Measurements from ENCODE around the gene LHFPL3.

LHFPL3 gene

DNA sequence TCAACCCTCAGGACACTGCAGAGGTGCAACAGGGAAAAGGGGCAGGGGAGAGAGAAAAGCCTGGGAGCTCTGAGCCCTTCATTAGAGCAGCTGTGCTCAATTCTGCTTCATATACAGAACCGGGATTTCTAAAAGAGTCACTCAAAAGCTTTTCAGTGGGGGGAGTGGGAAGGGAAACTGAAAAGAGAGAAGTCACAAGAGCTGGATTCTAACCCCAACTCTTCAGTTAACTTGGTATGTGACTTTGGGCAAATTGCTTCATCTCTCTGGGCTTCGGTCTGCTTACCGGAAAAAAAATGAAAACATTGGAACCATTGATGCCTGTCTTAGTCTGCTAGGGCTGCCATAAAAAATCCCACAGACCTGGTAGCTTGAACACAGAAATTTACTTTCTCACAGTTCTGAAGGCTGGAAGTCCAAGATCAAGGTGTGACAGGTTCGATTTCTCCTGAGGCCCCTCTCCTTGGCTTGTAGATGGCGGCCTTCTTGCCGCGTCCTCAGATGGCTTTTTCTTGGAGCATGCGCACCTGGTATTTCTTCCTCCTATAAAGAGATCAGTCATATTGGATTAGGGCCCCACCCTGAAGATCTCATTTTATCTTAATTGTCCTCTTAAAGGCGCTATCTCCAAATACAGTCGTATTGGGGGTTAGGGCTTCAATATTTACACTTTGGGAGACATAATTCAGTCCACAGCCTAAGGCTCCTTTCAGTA, 567.3 kb downstream of the LHFPL3 start:
- H3K9ac ChIP-seq (ENCODE audit: low read depth, low read length), result no peak overlapping the region
- no peak overlapping the region for H3K4me3 ChIP-seq (ENCODE audit: low read depth in 1 of 2, low read length in 2 of 2)
- ATAC-seq (ENCODE audit: insufficient read depth, low read depth) (no peak), DNase-seq (no peak)
- no peaks in the 10 kb centered on the region for H3K9me3 ChIP-seq (ENCODE audit: insufficient read depth, low read length, severe bottlenecking)
- no peaks in the 10 kb centered on the region for H3K36me3 ChIP-seq (ENCODE audit: insufficient read depth, low read length)
- peaks cover 3% of the 10 kb centered on the region for H3K27me3 ChIP-seq (ENCODE audit: insufficient read depth, low read length, poor library complexity)
- no peak overlapping the region for H3K27ac ChIP-seq (ENCODE audit: low read length)
- H4K20me1 ChIP-seq (ENCODE audit: insufficient read depth, low read length), result no peaks in the 10 kb centered on the region
- H3K4me2 ChIP-seq (ENCODE audit: insufficient read depth, low read length), result no peak overlapping the region
- H2AFZ ChIP-seq (ENCODE audit: low read depth, low read length), result no peak overlapping the region
- TF ChIP-seq, protein P1, sequence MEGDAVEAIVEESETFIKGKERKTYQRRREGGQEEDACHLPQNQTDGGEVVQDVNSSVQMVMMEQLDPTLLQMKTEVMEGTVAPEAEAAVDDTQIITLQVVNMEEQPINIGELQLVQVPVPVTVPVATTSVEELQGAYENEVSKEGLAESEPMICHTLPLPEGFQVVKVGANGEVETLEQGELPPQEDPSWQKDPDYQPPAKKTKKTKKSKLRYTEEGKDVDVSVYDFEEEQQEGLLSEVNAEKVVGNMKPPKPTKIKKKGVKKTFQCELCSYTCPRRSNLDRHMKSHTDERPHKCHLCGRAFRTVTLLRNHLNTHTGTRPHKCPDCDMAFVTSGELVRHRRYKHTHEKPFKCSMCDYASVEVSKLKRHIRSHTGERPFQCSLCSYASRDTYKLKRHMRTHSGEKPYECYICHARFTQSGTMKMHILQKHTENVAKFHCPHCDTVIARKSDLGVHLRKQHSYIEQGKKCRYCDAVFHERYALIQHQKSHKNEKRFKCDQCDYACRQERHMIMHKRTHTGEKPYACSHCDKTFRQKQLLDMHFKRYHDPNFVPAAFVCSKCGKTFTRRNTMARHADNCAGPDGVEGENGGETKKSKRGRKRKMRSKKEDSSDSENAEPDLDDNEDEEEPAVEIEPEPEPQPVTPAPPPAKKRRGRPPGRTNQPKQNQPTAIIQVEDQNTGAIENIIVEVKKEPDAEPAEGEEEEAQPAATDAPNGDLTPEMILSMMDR (IDR thresholded peaks at IDR 0.05; ENCODE audit: borderline replicate concordance, extremely low read depth, low read length, poor library complexity, severe bottlenecking), result no peak
- no peak for TF ChIP-seq EZH2 (IDR thresholded peaks at IDR 0.05; ENCODE audit: borderline replicate concordance, low read depth, low read length, severe bottlenecking)
- no peaks in the 10 kb centered on the region for H3K4me1 ChIP-seq (ENCODE audit: insufficient read depth, low read length)
- no peaks in the 10 kb centered on the region for H3K79me2 ChIP-seq (ENCODE audit: insufficient read depth, low read length)

DNA sequence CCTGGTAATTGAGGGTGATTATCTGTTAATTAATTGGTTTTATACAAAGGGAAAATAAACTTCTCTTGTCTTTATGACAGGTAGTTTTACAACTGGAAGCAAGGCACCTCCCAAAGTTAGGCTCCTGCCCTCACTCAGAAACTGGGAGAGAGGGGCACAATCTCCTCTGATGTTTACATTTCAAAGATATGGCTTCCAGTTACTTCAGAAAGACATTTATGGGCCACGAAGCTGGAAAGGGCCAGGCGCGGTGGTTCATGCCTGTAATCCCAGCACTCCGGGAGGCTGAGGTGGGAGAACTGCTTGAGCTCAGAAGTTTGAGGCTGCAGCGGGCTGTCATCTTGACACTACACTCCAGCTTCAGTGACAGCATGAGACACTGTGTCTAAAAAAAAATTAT, 570.0 kb downstream of the LHFPL3 start:
- Histone ChIP-seq H3K36me3 (ENCODE audit: insufficient read depth, low read length) (no peaks in the 10 kb centered on the region), H2AFZ (ENCODE audit: low read depth, low read length) (no peak overlapping the region), H3K27ac (ENCODE audit: low read length) (no peak overlapping the region), H3K4me3 (ENCODE audit: low read depth in 1 of 2, low read length in 2 of 2) (no peak overlapping the region), H3K27me3 (ENCODE audit: insufficient read depth, low read length, poor library complexity) (peaks cover 3% of the 10 kb centered on the region), H3K9ac (ENCODE audit: low read depth, low read length) (no peak overlapping the region), H4K20me1 (ENCODE audit: insufficient read depth, low read length) (no peaks in the 10 kb centered on the region), H3K9me3 (ENCODE audit: insufficient read depth, low read length, severe bottlenecking) (no peaks in the 10 kb centered on the region), H3K4me2 (ENCODE audit: insufficient read depth, low read length) (no peak overlapping the region), H3K4me1 (ENCODE audit: insufficient read depth, low read length) (no peaks in the 10 kb centered on the region), H3K79me2 (ENCODE audit: insufficient read depth, low read length) (no peaks in the 10 kb centered on the region)
- DNase-seq, result no peak
- ATAC-seq (ENCODE audit: insufficient read depth, low read depth), result no peak
- TF ChIP-seq EZH2 (IDR thresholded peaks at IDR 0.05; ENCODE audit: borderline replicate concordance, low read depth, low read length, severe bottlenecking), result no peak
- TF ChIP-seq, protein P1 (IDR thresholded peaks at IDR 0.05; ENCODE audit: borderline replicate concordance, extremely low read depth, low read length, poor library complexity, severe bottlenecking), result no peak

DNA sequence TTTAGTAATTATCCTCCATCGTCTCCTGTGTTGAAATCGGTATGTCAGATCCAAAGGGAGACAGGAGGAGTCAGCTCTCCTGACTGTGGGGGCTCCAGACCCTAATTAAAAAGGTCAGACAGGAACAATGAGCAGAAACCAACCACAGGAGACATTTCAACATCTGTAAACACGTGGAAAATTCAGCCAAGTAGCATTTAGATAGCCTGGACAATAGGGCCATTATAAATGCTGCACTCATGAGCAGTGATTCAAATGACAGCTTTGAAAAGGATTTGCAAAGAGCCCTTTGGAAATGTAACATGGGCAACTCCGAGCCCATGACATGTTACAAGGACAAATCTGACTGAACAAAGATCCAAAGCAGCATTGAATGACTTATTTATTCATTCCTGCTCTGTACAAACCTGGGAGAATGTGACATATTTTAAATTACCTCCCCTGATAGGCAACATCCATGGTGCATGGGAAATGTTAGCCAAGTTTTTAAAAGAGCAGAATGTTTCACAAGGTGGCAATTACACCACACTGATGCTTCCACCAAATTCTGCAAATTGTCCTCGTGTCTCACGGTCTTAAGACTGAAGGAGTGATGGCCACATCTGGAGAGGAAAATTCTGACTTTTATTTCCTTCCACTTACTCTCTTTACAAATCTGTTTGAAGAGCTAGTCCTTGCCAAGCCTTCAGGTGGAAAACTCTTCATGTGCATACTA, 572.3 kb downstream of the LHFPL3 start:
- H3K27me3 ChIP-seq (ENCODE audit: insufficient read depth, low read length, poor library complexity), result peaks cover 4% of the 10 kb centered on the region
- no peaks in the 10 kb centered on the region for H3K79me2 ChIP-seq (ENCODE audit: insufficient read depth, low read length)
- H2AFZ ChIP-seq (ENCODE audit: low read depth, low read length), result no peak overlapping the region
- DNase-seq (no peak), ATAC-seq (ENCODE audit: insufficient read depth, low read depth) (no peak)
- H3K9me3 ChIP-seq (ENCODE audit: insufficient read depth, low read length, severe bottlenecking), result no peaks in the 10 kb centered on the region
- no peaks in the 10 kb centered on the region for H3K4me1 ChIP-seq (ENCODE audit: insufficient read depth, low read length)
- H3K36me3 ChIP-seq (ENCODE audit: insufficient read depth, low read length), result no peaks in the 10 kb centered on the region
- no peak overlapping the region for H3K27ac ChIP-seq (ENCODE audit: low read length)
- H3K4me2 ChIP-seq (ENCODE audit: insufficient read depth, low read length), result no peak overlapping the region
- H3K9ac ChIP-seq (ENCODE audit: low read depth, low read length), result no peak overlapping the region
- no peaks in the 10 kb centered on the region for H4K20me1 ChIP-seq (ENCODE audit: insufficient read depth, low read length)
- TF ChIP-seq, protein P1 (IDR thresholded peaks at IDR 0.05; ENCODE audit: borderline replicate concordance, extremely low read depth, low read length, poor library complexity, severe bottlenecking), result no peak
- TF ChIP-seq EZH2 (IDR thresholded peaks at IDR 0.05; ENCODE audit: borderline replicate concordance, low read depth, low read length, severe bottlenecking), result no peak
- no peak overlapping the region for H3K4me3 ChIP-seq (ENCODE audit: low read depth in 1 of 2, low read length in 2 of 2)
